Keratinocyte (primary cell): Measurements from ENCODE around the gene SHPK.

Source experiments
- EZH2 ChIP-seq: IDR thresholded peaks from one replicate; pipeline ENCODE4 v1.6.1; 2012; ENCODE audit warnings: inconsistent platforms, mild to moderate bottlenecking, low read length, moderate library complexity
- TF ChIP-seq, protein P1 (sequence below), 3 experiments: IDR thresholded peaks in 1 of 3; conservative IDR thresholded peaks in 1 of 3; optimal IDR thresholded peaks in 1 of 3; 2 replicates in 2 of 3; 3 replicates in 1 of 3; pipeline versions ENCODE3 to v1.5.1; 2011; ENCODE audit warnings: low read length in 3 of 3, mild to moderate bottlenecking in 3 of 3, moderate library complexity in 2 of 3, control low read depth in 1 of 3, inconsistent platforms in 1 of 3; ENCODE audit not compliant: insufficient read depth in 2 of 3; ENCODE audit errors: extremely low read depth in 1 of 3

DNA sequence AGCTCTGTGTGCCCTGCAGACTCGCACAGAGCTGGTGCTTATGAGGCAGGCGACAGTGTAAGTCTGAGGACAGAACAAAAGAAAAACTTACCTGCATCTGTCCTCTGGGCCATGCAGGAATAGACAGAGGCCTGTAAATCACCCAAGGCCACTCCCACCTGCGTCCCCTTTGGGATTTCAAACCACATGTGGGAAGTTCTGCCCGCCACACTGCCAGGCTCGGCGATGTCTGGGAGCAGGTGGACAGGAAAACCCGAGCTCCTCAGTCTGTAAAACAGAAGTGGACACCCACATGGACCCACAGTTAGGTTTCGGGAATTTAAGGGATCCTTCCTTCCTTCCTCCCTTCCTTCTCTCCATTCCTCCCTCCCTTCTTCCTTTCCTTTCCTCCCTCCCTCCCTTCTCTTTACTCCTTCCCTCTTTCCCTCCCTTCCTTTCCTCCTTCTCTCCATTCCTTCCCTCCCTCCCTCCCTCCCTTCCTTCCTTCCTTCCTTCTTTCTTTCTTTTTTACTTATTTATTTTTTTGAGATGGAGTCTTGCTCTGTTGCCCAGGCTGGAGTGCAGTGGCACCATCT, 14.8 kb downstream of the SHPK start:
- TF ChIP-seq, protein P1, sequence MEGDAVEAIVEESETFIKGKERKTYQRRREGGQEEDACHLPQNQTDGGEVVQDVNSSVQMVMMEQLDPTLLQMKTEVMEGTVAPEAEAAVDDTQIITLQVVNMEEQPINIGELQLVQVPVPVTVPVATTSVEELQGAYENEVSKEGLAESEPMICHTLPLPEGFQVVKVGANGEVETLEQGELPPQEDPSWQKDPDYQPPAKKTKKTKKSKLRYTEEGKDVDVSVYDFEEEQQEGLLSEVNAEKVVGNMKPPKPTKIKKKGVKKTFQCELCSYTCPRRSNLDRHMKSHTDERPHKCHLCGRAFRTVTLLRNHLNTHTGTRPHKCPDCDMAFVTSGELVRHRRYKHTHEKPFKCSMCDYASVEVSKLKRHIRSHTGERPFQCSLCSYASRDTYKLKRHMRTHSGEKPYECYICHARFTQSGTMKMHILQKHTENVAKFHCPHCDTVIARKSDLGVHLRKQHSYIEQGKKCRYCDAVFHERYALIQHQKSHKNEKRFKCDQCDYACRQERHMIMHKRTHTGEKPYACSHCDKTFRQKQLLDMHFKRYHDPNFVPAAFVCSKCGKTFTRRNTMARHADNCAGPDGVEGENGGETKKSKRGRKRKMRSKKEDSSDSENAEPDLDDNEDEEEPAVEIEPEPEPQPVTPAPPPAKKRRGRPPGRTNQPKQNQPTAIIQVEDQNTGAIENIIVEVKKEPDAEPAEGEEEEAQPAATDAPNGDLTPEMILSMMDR (optimal IDR thresholded peaks at IDR 0.05 in 1 of 3, IDR thresholded peaks at IDR 0.05 in 1 of 3, conservative IDR thresholded peaks at IDR 0.05 in 1 of 3; ENCODE audit: extremely low read depth in 1 of 3, insufficient read depth in 2 of 3, low read length in 3 of 3): no peak
- TF ChIP-seq EZH2: no peak
